GM21381 (cell line): ENCODE data around the gene PCDH19.

Experiments
- ATAC-seq: cut with Tn5 transposase; IDR thresholded peaks from one replicate; pipeline ENCODE4 v1.9.1; 2021; ENCODE audit warnings: mild to moderate bottlenecking, moderate library complexity; ENCODE audit not compliant: unreplicated experiment

Gene PCDH19

DNA sequence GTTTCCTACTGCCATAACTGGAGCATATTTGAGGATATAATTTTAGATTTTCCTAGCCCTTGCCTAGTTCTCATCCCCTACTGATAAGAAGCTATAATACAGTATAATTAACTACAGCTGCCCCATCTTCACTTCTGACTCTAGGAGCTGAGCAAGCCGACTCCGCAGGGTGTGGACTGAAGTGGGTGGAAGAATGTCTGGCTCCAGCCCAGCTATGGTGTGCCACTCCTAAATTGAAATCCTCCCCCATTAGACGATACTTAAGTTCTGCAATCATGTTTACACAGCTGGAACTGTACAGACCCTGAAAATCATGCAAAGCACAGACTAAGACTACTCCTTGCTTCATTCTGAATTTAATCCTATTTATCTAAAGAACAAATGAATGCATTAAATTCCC is 93.1 kb downstream of the PCDH19 start:
- no peak for ATAC-seq

DNA sequence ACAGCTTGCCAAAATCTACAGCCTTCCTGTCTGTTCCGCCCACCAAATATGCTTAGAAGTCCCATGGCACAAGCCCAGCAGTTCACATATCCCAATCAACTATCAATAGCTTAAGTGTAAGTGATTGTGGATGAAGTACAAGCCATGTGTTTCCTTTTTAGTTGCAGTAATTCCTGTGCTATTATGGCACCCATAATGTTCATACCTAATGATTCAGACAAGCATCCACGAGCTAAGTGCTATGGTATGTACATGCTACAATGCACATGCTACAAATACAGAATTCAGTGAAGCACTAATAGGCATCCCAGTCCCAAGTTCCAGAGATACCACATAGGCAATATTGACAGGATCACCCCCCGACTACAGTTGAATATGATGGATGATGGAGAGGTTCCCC is 94.5 kb downstream of the PCDH19 start:
- ATAC-seq, result no peak

DNA sequence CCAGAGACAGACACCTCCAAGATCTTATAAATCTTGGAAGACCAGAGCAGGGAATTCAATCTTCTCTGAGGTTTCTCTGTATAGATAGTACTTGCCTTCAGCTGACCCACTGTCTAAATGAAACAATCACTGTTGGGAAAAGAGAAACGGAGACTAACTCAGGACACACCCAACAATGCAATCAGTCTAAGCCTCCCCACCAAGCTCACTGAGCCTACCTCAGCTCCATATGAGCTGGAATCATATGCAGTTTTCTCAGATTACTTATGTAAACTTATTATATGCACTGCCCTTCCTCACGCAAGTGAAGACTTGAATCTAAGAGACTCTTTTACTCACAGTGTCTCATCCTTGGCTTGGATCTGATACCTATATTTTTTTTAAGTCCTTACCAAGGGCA is 110.5 kb downstream of the PCDH19 start:
- ATAC-seq, result no peak

DNA sequence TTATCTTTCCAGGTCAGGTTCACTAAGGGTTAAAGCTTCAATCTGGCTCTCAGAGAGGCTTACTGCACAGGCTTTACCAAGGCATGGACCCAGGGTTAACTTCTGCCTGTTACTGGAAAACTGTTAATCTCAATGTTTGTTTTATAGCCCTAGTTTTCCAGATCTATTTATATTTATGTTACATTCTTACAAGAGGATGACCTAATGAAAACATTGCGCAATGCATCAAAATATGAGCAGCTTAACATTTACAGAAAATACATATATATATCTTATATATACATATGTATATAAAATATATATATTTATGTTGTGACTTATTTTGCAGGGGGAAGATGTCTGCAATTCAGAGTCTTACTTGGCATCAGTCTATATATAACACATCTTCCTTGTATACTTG is 112.3 kb downstream of the PCDH19 start:
- ATAC-seq, result no peak

DNA sequence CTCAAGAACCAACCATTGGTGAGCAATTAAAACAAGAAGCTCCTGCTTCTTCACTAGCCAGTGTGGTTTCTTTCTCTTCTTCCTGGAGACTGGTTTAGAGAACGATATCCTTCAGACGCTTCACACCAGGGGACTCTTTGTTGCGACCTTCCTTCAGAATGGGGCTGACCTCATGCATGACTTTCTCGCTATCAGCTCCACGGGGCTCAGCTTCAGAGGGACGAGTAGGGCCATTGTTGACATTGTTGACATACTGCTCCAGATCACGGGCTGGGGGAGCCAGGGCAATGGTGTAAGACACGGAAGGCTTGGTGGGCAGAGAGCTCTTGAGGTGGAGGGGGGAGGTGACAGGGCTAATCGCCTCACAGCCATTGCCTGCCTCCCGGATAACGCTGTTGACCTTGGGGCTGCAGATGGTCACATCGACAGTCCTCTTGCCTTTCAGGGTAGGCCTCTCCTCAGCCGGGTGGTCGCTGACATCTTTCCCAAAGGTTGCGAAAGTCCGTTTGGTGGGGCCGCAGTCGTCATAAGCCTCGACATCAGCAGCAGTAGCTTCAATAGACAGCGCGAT is 113.8 kb downstream of the PCDH19 start:
- no peak for ATAC-seq

DNA sequence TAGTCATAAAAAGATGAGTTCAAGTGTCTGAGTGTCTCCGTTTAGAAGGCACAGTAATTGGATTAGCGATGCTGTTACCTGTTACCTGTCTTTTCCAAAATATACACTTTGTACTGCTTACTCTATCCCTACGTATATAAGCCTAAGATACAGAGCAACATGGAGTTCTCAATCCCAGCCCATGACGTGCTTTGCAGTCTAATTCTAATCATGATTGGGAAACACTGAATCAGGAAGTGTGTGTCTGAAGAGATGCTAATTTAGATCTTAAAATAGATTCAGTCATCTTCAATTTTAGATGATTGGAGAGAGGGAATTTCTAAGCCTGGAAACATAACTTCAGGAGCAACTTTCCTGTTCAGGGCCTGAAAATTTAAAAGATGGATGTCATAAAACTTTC is 115.1 kb downstream of the PCDH19 start:
- ATAC-seq, result no peak

DNA sequence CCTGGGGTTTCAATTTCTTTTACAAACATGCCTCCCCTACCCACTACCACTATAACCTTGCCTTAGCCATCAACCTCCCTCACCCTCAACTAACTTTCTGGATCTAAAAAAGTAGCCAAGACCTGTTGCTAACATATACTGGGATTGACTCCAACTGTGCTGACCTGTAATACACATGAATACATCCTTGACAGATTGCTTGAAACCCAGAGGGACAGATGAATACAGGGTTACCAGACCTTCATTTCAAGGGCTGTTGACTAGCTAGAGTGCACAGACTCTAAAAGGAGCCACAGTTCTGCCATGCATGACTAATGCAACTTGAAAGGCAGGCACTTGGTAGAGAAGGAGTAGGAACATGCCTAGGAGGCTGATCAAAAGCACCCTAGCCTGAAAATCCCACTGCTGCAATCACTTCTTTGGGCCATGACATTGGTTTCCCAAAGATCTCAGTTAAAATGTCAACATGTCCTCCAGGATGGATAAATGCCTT is 121.0 kb downstream of the PCDH19 start:
- ATAC-seq, result no peak

DNA sequence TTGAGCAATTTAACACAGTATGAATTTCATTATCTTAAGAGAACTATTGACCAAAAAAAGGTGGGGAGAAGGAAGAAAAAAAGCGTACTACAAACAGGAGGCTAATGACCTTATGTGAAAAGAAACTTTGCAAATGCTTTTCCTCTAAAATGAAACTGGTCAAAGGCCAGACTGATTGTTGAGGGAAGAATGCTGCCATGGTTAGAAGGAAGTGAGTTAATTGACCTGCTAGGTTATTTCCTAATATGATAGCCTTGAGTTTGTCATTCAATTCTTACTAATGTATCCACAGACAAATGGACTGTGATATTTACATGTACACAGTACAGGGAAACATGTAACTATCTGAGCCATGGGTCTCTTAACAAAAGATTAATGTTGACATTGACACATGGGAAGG is 132.8 kb downstream of the PCDH19 start:
- ATAC-seq, result no peak

DNA sequence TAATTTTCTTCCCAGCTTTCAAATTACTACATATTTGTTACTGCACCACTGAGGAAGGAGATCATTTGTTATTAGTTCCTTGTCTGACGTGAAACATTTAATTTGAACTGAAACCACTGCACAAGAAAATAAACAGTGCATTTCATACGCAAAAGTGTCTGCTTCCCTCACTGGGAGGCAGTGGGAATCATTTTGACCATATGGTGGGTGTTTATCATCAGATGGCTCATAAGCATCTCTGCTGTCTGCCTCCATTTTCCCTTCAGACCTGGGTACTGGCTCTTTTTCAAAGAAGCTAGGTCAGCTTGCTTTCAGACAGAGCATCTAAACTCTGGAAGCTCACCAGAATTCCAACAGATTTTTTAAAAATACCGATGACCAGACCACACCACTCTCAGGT is 135.2 kb downstream of the PCDH19 start:
- ATAC-seq, result no peak

DNA sequence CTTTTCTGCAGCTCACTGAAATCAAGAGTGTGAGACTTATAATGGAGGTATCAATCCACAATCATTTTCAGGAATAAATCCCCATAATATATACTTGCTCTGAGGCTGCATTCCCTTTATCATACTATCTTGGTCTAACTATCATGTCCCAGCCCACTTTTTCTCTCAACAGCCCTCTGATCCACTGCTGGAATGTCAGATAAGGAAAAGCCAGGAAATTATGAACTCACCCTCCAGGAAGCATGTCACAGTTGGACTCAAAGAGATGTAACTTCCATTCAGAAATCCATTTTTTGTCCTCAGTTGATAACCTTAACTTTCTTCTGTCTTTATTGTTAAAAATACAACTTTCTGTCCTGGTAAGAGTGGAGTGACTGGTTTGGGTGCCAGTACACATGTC is 144.9 kb downstream of the PCDH19 start:
- ATAC-seq, result no peak

DNA sequence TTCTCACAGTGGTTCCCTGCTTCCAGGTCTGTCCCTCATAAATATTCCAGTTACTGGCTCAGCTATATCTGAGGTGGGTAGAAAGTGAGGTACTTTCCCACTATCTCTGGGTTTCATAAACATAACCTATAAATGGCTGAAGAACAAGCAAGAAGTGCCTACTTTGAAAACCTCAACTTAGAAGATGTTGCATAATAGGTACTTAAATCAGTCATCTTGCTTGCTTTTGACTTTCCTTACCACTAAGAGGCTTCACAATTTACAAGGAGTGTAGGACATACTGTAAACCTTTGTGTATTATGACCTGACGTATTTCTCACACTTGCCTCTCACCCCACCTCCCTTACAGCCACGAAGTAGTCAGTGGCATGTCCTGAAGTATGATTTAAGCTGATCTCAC is 145.9 kb downstream of the PCDH19 start:
- ATAC-seq, result no peak

DNA sequence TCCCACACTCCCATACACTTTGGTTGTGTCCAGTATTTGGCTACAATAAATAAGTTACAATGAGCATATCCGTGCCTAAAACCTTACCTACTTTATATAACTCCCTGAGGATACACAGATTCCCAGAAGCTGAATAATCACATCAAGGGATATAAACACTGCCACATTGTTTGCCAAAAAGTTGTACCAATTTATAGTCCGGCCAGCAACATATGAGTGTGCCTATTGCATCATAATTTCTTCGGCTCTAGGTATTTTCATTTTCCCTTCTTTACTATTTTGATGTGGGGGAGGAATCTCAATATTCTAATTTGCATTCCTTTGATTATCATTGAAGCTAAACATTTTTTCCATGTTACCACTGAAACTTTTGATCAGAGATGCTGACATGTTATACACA is 146.4 kb downstream of the PCDH19 start:
- ATAC-seq, result no peak

DNA sequence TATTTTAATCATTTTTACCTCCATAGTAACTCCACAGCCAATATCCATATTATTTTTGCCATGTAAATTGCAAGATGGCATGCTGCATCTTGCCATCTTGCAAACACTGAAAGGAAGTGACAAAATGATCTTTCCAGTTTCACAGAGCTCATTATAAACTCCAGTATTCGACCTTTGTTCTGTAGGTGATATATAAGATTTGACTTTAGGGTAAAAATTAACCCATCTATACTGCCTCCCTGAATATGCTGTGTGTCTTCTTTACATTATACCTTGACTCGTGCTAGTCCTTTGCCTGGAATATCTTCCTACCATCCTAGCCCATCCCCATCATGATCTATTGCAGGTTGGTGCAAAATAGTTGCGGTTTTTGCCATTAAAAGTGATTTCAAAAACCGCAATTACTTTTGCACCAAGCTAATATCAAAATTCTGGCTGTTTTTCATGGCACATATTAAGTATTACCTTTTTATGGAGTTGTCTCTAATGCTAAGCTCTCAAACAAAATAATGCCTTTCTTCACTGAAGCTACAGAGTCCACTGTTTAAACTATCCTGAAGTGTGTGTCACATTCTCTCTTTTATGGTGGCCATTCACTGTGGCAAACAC is 161.1 kb downstream of the PCDH19 start:
- no peak for ATAC-seq

DNA sequence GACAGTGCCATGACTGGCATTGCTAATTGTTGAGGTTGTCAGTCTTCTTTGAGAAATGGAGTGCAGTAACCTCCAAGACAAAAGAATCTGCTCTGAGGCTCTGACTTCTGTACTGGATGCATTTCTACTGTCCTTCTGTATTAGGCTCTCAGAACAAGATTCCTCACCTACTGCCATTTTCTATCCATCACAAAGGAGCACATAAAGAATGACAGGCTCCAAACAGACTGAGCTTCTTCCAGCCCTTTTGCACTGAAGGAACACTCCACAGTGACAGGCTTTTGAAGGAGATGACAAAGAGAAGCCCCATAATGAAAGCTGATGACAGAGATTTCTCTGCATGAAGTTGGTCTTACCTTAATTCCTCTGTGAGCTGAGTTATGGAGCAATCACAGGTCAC is 162.2 kb downstream of the PCDH19 start:
- no peak for ATAC-seq

DNA sequence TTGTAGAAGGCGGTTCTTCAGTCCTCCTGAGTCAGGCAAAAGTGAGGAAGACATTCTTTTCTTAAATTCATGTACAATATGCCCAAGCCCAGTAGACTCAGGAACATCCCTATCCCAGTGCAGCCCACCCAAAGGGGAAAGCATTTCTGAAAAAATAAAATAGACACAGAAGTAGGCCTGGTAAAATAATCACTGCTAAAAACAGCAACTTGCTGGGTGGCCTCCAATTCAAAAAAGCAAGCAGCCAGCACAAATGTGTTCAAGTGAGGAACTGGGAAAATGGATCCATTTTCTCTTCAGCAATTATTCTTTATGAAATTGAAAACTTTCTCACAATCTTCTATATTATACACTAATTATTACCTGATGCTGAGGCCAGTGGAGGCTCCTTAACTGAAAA is 165.4 kb downstream of the PCDH19 start:
- ATAC-seq, result no peak
